Neural cell (in vitro differentiated cells): ENCODE measurements around the gene CLIC6. TPM values are rescaled to one million over a fixed set of nuclear protein-coding genes. Genes with fewer than 3 reads are reported as not detected.
"Not testable (repeated sequence)": the region's sequence is repeated elsewhere in the genome, so short reads cannot be mapped to it uniquely, and the experiment has no call there.

Experiments used
- H2AFZ ChIP-seq: fragments of 200-600, 300-800 bp; sonication (generic), shearing (Covaris generic); 2 replicates; pipeline ENCODE4 v1.6.0; 2014; ENCODE audit warnings: low read depth, mild to moderate bottlenecking, antibody characterized with exemption, low read length, moderate library complexity
- H3F3A ChIP-seq: fragments of 200-600 bp; shearing (Covaris generic); 2 replicates; pipeline ENCODE4 v1.6.1; 2016; ENCODE audit warnings: mild to moderate bottlenecking, moderate library complexity, mixed read lengths, antibody characterized with exemption, low read length; ENCODE audit not compliant: insufficient read depth, poor library complexity, severe bottlenecking
- H3K27ac ChIP-seq: fragments of 200-600, 300-800 bp; sonication (generic), shearing (Covaris generic); 2 replicates; pipeline ENCODE4 v1.5.1; 2014; ENCODE audit warnings: mild to moderate bottlenecking, low read length, moderate library complexity
- H3K27me3 ChIP-seq: fragments of 300-800, 200-600 bp; sonication (generic), shearing (Covaris generic); 2 replicates; pipeline ENCODE4 v1.6.0; 2014; ENCODE audit warnings: mild to moderate bottlenecking, low read depth, low read length, moderate library complexity; ENCODE audit not compliant: insufficient read depth
- H3K36me3 ChIP-seq: fragments of 300-800, 200-600 bp; sonication (generic), shearing (Covaris generic); 2 replicates; pipeline ENCODE4 v1.5.1; 2014; ENCODE audit warnings: mild to moderate bottlenecking, antibody characterized with exemption, low read length, moderate library complexity; ENCODE audit not compliant: insufficient read depth
- H3K4me2 ChIP-seq: fragments of 300-800, 200-600 bp; sonication (generic), shearing (Covaris generic); 2 replicates; pipeline ENCODE4 v1.6.0; 2014; ENCODE audit warnings: mild to moderate bottlenecking, low read length
- H3K4me3 ChIP-seq: fragments of 300-800, 200-600 bp; sonication (generic), shearing (Covaris generic); 2 replicates; pipeline ENCODE4 v1.5.1; 2014; ENCODE audit warnings: mild to moderate bottlenecking, low read length, moderate library complexity
- H3K79me2 ChIP-seq: fragments of 200-600 bp; shearing (Covaris generic); replicated peaks from 2 replicates; pipeline ENCODE4 v1.6.0; 2014; ENCODE audit warnings: mild to moderate bottlenecking, low read length, moderate library complexity; ENCODE audit not compliant: insufficient read depth
- H3K9ac ChIP-seq: fragments of 300-800, 200-600 bp; sonication (generic), shearing (Covaris generic); 2 replicates; pipeline ENCODE4 v1.6.1; 2016; ENCODE audit warnings: mild to moderate bottlenecking, low read length, mixed read lengths
- H3K9me2 ChIP-seq: fragments of 200-600 bp; shearing (Covaris generic); 2 replicates; pipeline ENCODE4 v1.6.1; 2016; ENCODE audit warnings: mild to moderate bottlenecking, low read length, mixed read lengths; ENCODE audit not compliant: insufficient read depth
- H3K9me3 ChIP-seq: fragments of 200-600, 300-800 bp; sonication (generic), shearing (Covaris generic); 2 replicates; pipeline ENCODE4 v1.6.1; 2016; ENCODE audit warnings: mild to moderate bottlenecking, mixed run types, low read length, moderate library complexity, mixed read lengths
- H4K20me1 ChIP-seq: fragments of 200-600 bp; shearing (Covaris generic); 2 replicates; pipeline ENCODE4 v1.6.1; 2016; ENCODE audit warnings: mild to moderate bottlenecking, mixed run types; ENCODE audit not compliant: insufficient read depth
- EP300 ChIP-seq: fragments of 450-650 bp; conservative IDR thresholded peaks from 2 replicates; pipeline ENCODE4 v1.6.1; 2014; ENCODE audit warnings: antibody characterized with exemption, mild to moderate bottlenecking, moderate library complexity; ENCODE audit not compliant: poor library complexity, severe bottlenecking
- EZH2 ChIP-seq: fragments of 200-600, 300-800 bp; shearing (Covaris generic), sonication (generic); IDR thresholded peaks from 2 replicates; pipeline ENCODE4 v1.6.1; 2014; ENCODE audit warnings: antibody characterized with exemption, low read length, borderline replicate concordance, mild to moderate bottlenecking; ENCODE audit not compliant: insufficient read depth, poor library complexity, severe bottlenecking
- MXI1 ChIP-seq: fragments of 450-650 bp; conservative IDR thresholded peaks from 2 replicates; pipeline ENCODE4 v1.6.1; 2014; ENCODE audit warnings: antibody characterized with exemption, mild to moderate bottlenecking; ENCODE audit not compliant: poor library complexity, severe bottlenecking
- POLR2AphosphoS5 ChIP-seq: IDR thresholded peaks from 2 replicates; pipeline ENCODE4 v1.6.1; 2012
- RAD21 ChIP-seq: fragments of 450-650 bp; conservative IDR thresholded peaks from 2 replicates; pipeline ENCODE4 v1.6.1; 2014; ENCODE audit warnings: antibody characterized with exemption, mild to moderate bottlenecking, moderate library complexity
- SMC3 ChIP-seq: fragments of 450-650 bp; conservative IDR thresholded peaks from 2 replicates; pipeline ENCODE4 v1.6.1; 2014; ENCODE audit warnings: antibody characterized with exemption, mild to moderate bottlenecking, moderate library complexity; ENCODE audit not compliant: poor library complexity
- TAF1 ChIP-seq: IDR thresholded peaks from 2 replicates; pipeline ENCODE4 v1.6.1; 2012; ENCODE audit warnings: low read depth
- polyA plus RNA-seq: library from polyadenylated mRNA; depleted of rRNA; stranded (reverse); fragments of >200 nt; gene quantifications from 2 replicates; pipeline ENCODE4 v1.2.3, GENCODE V29; 2014
- TF ChIP-seq, protein P1 (sequence below): IDR thresholded peaks from 2 replicates; pipeline ENCODE4 v1.6.1; 2012; ENCODE audit warnings: borderline replicate concordance
- TF ChIP-seq, protein P2 (sequence below): fragments of 450-650 bp; IDR thresholded peaks from 2 replicates; pipeline ENCODE4 v1.5.1; 2014; ENCODE audit warnings: antibody characterized with exemption, mild to moderate bottlenecking, moderate library complexity; ENCODE audit not compliant: poor library complexity, severe bottlenecking

The CLIC6 gene
- polyA plus RNA-seq, 1 donor from 2014 or later = 0.32 TPM

DNA sequence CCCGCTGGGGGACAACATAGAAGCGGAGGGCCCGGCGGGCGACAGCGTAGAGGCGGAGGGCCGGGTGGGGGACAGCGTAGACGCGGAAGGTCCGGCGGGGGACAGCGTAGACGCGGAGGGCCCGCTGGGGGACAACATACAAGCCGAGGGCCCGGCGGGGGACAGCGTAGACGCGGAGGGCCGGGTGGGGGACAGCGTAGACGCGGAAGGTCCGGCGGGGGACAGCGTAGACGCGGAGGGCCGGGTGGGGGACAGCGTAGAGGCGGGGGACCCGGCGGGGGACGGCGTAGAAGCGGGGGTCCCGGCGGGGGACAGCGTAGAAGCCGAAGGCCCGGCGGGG is 1.1 kb downstream of the CLIC6 start:
- not testable (repeated sequence) for H2AFZ ChIP-seq, H3F3A ChIP-seq, H3K9me2 ChIP-seq, H3K4me2 ChIP-seq, H3K36me3 ChIP-seq, H3K9me3 ChIP-seq, H4K20me1 ChIP-seq, H3K79me2 ChIP-seq, H3K27ac ChIP-seq, H3K9ac ChIP-seq
- peaks cover 64% of the 10 kb centered on the region for H3K27me3 ChIP-seq
- H3K4me3 ChIP-seq = peak overlapping the region; percentile 63

DNA sequence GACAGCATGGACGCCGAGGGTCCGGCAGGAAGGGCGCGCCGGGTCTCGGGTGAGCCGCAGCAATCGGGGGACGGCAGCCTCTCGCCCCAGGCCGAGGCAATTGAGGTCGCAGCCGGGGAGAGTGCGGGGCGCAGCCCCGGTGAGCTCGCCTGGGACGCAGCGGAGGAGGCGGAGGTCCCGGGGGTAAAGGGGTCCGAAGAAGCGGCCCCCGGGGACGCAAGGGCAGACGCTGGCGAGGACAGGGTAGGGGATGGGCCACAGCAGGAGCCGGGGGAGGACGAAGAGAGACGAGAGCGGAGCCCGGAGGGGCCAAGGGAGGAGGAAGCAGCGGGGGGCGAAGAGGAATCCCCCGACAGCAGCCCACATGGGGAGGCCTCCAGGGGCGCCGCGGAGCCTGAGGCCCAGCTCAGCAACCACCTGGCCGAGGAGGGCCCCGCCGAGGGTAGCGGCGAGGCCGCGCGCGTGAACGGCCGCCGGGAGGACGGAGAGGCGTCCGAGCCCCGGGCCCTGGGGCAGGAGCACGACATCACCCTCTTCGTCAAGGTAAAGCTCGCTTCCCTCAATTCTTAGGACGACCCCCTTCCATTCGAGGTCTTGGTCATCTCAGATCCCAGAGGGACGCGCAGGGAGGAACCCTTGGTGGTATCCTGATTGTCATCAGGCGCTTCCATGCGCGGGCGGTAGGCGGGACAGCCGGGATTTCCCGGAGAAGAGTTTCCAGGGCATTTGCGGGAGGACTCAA is 1.6 kb downstream of the CLIC6 start:
- Histone ChIP-seq H3K9me3 (no peaks in the 10 kb centered on the region), H3K27me3 (peaks cover 64% of the 10 kb centered on the region), H3K9me2 (no peaks in the 10 kb centered on the region), H4K20me1 (no peaks in the 10 kb centered on the region), H3K36me3 (no peaks in the 10 kb centered on the region), H3K9ac (no peak overlapping the region), H3F3A (no peaks in the 10 kb centered on the region), H2AFZ (no peak overlapping the region), H3K27ac (no peak overlapping the region), H3K4me2 (no peak overlapping the region), H3K79me2 (no peaks in the 10 kb centered on the region), H3K4me3 (peak overlapping the region; percentile 63)
- TF ChIP-seq EZH2 (peak; percentile 56), POLR2AphosphoS5 (no peak)

DNA sequence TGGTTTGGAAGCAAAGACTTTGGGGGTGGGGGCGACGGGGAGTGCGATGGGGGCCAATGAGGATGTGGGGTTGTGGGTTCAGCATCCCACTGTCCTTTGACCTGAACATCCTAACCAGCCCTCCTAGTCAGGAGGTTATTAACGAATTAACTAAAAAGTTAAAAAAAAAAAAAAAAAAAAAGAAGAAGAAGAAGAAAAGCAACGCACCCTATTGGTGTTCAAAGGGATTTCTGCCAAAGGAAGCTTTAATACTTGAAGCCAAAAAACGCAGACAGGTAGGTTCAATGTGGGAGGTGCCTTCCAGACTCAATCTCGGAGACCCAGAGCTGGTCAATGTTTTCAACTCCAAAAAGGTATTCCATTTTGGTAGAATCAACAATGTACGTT is 2.2 kb downstream of the CLIC6 start:
- H3K27ac ChIP-seq = no peak overlapping the region
- H3K79me2 ChIP-seq = no peaks in the 10 kb centered on the region
- H3K4me3 ChIP-seq = peak overlapping the region; percentile 63
- H3K9me2 ChIP-seq = no peaks in the 10 kb centered on the region
- H3F3A ChIP-seq = no peaks in the 10 kb centered on the region
- no peaks in the 10 kb centered on the region for H3K9me3 ChIP-seq
- no peak overlapping the region for H2AFZ ChIP-seq
- H4K20me1 ChIP-seq = no peaks in the 10 kb centered on the region
- H3K4me2 ChIP-seq = no peak overlapping the region
- no peak overlapping the region for H3K9ac ChIP-seq
- H3K27me3 ChIP-seq = peaks cover 64% of the 10 kb centered on the region
- TF ChIP-seq EZH2 (no peak), TAF1 (no peak), SMC3 (no peak), MXI1 (no peak), POLR2AphosphoS5 (no peak), RAD21 (no peak), EP300 (no peak)
- TF ChIP-seq, protein P1, sequence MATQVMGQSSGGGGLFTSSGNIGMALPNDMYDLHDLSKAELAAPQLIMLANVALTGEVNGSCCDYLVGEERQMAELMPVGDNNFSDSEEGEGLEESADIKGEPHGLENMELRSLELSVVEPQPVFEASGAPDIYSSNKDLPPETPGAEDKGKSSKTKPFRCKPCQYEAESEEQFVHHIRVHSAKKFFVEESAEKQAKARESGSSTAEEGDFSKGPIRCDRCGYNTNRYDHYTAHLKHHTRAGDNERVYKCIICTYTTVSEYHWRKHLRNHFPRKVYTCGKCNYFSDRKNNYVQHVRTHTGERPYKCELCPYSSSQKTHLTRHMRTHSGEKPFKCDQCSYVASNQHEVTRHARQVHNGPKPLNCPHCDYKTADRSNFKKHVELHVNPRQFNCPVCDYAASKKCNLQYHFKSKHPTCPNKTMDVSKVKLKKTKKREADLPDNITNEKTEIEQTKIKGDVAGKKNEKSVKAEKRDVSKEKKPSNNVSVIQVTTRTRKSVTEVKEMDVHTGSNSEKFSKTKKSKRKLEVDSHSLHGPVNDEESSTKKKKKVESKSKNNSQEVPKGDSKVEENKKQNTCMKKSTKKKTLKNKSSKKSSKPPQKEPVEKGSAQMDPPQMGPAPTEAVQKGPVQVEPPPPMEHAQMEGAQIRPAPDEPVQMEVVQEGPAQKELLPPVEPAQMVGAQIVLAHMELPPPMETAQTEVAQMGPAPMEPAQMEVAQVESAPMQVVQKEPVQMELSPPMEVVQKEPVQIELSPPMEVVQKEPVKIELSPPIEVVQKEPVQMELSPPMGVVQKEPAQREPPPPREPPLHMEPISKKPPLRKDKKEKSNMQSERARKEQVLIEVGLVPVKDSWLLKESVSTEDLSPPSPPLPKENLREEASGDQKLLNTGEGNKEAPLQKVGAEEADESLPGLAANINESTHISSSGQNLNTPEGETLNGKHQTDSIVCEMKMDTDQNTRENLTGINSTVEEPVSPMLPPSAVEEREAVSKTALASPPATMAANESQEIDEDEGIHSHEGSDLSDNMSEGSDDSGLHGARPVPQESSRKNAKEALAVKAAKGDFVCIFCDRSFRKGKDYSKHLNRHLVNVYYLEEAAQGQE = no peak
- TF ChIP-seq, protein P2, sequence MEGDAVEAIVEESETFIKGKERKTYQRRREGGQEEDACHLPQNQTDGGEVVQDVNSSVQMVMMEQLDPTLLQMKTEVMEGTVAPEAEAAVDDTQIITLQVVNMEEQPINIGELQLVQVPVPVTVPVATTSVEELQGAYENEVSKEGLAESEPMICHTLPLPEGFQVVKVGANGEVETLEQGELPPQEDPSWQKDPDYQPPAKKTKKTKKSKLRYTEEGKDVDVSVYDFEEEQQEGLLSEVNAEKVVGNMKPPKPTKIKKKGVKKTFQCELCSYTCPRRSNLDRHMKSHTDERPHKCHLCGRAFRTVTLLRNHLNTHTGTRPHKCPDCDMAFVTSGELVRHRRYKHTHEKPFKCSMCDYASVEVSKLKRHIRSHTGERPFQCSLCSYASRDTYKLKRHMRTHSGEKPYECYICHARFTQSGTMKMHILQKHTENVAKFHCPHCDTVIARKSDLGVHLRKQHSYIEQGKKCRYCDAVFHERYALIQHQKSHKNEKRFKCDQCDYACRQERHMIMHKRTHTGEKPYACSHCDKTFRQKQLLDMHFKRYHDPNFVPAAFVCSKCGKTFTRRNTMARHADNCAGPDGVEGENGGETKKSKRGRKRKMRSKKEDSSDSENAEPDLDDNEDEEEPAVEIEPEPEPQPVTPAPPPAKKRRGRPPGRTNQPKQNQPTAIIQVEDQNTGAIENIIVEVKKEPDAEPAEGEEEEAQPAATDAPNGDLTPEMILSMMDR = no peak
- H3K36me3 ChIP-seq = no peaks in the 10 kb centered on the region
